ENCODE data around the gene DUSP8. TPM values are rescaled to one million over a fixed set of nuclear protein-coding genes. Genes with fewer than 3 reads are reported as not detected.

Gene DUSP8
- total and polyA plus RNA-seq, 2 donors = 0.85 to 6.8 TPM

- Histone ChIP-seq H3K36me3 (ENCODE audit: insufficient read depth) (no peaks in the 10 kb centered on the region), H3K27ac (ENCODE audit: low read depth) (no peak overlapping the region), H3K4me3 (ENCODE audit: low read depth, low read length) (no peak overlapping the region), H3K4me1 (ENCODE audit: insufficient read depth) (no peaks in the 10 kb centered on the region)
- DNase-seq (ENCODE audit: extremely low spot score) = no peak
- WGBS = 86% methylated on average over 5 of the region's 5 CpGs
Observed at GRCh38 chr11:1565904-1566247, 6.2 kb downstream of the DUSP8 start.

- no peak for DNase-seq (ENCODE audit: extremely low spot score)
- no peak overlapping the region for H3K4me3 ChIP-seq (ENCODE audit: low read depth, low read length)
- WGBS = 81% methylated on average over 28 of the region's 28 CpGs
- H3K4me1 ChIP-seq (ENCODE audit: insufficient read depth) = no peaks in the 10 kb centered on the region
- H3K36me3 ChIP-seq (ENCODE audit: insufficient read depth) = no peaks in the 10 kb centered on the region
- H3K27ac ChIP-seq (ENCODE audit: low read depth) = no peak overlapping the region
Observed at GRCh38 chr11:1565173-1565903, 6.7 kb downstream of the DUSP8 start.

- no peaks in the 10 kb centered on the region for H3K36me3 ChIP-seq (ENCODE audit: insufficient read depth)
- H3K4me3 ChIP-seq (ENCODE audit: low read depth, low read length) = no peak overlapping the region
- no peak for DNase-seq (ENCODE audit: extremely low spot score)
- no peak overlapping the region for H3K27ac ChIP-seq (ENCODE audit: low read depth)
- 37% methylated on average over 16 of the region's 16 CpGs for WGBS
- H3K4me1 ChIP-seq (ENCODE audit: insufficient read depth) = no peaks in the 10 kb centered on the region
Observed at GRCh38 chr11:1564535-1565172, 7.4 kb downstream of the DUSP8 start.

- no peaks in the 10 kb centered on the region for H3K36me3 ChIP-seq (ENCODE audit: insufficient read depth)
- DNase-seq (ENCODE audit: extremely low spot score) = no peak
- no peak overlapping the region for H3K4me3 ChIP-seq (ENCODE audit: low read depth, low read length)
- 78% methylated on average over 29 of the region's 29 CpGs for WGBS
- no peaks in the 10 kb centered on the region for H3K4me1 ChIP-seq (ENCODE audit: insufficient read depth)
- no peak overlapping the region for H3K27ac ChIP-seq (ENCODE audit: low read depth)
Observed at GRCh38 chr11:1563697-1564534, 8.2 kb downstream of the DUSP8 start.

- no peak overlapping the region for H3K27ac ChIP-seq (ENCODE audit: low read depth)
- H3K36me3 ChIP-seq (ENCODE audit: insufficient read depth) = no peaks in the 10 kb centered on the region
- no peaks in the 10 kb centered on the region for H3K4me1 ChIP-seq (ENCODE audit: insufficient read depth)
- H3K4me3 ChIP-seq (ENCODE audit: low read depth, low read length) = no peak overlapping the region
- DNase-seq (ENCODE audit: extremely low spot score) = no peak
- WGBS = 75% methylated on average over 12 of the region's 12 CpGs
Observed at GRCh38 chr11:1563149-1563638, 8.9 kb downstream of the DUSP8 start.

- H3K27ac ChIP-seq (ENCODE audit: low read depth) = no peak overlapping the region
- no peak overlapping the region for H3K4me3 ChIP-seq (ENCODE audit: low read depth, low read length)
- H3K4me1 ChIP-seq (ENCODE audit: insufficient read depth) = no peaks in the 10 kb centered on the region
- H3K36me3 ChIP-seq (ENCODE audit: insufficient read depth) = no peaks in the 10 kb centered on the region
- no peak for DNase-seq (ENCODE audit: extremely low spot score)
- whole genome bisulfite sequencing = 91% methylated on average over 14 of the region's 14 CpGs
Observed at GRCh38 chr11:1562469-1563148, 9.5 kb downstream of the DUSP8 start.

- Histone ChIP-seq H3K27ac (ENCODE audit: low read depth) (no peak overlapping the region), H3K36me3 (ENCODE audit: insufficient read depth) (peaks cover 2% of the 10 kb centered on the region)
- no peak for DNase-seq (ENCODE audit: extremely low spot score)
Observed at GRCh38 chr11:1561955-1562354, 10.1 kb downstream of the DUSP8 start.

GRCh38 chr11:1561266-1561665 is 10.8 kb downstream of the DUSP8 start:
- WGBS = 92% methylated on average over 17 of the region's 17 CpGs
- H3K4me3 ChIP-seq (ENCODE audit: low read depth, low read length) = no peak overlapping the region
- no peak for DNase-seq (ENCODE audit: extremely low spot score)
- H3K27ac ChIP-seq (ENCODE audit: low read depth) = no peak overlapping the region
- peaks cover 2% of the 10 kb centered on the region for H3K36me3 ChIP-seq (ENCODE audit: insufficient read depth)
- no peaks in the 10 kb centered on the region for H3K4me1 ChIP-seq (ENCODE audit: insufficient read depth)

More at GRCh38 chr11:1561955-1562354, 10.1 kb downstream of the DUSP8 start:
- no peak overlapping the region for H3K4me3 ChIP-seq (ENCODE audit: low read depth, low read length)
- no peaks in the 10 kb centered on the region for H3K4me1 ChIP-seq (ENCODE audit: insufficient read depth)
- 78% methylated on average over 5 of the region's 5 CpGs for WGBS

GRCh38 chr11:1560649-1561251 is 11.3 kb downstream of the DUSP8 start:
- Histone ChIP-seq H3K4me1 (ENCODE audit: insufficient read depth) (no peaks in the 10 kb centered on the region), H3K27ac (ENCODE audit: low read depth) (no peak overlapping the region), H3K36me3 (ENCODE audit: insufficient read depth) (peaks cover 2% of the 10 kb centered on the region), H3K4me3 (ENCODE audit: low read depth, low read length) (no peak overlapping the region)
- DNase-seq (ENCODE audit: extremely low spot score) = no peak
- 88% methylated on average over 8 of the region's 8 CpGs for WGBS

GRCh38 chr11:1560002-1560648 is 11.9 kb downstream of the DUSP8 start:
- no peaks in the 10 kb centered on the region for H3K4me1 ChIP-seq (ENCODE audit: insufficient read depth)
- no peak overlapping the region for H3K27ac ChIP-seq (ENCODE audit: low read depth)
- WGBS = 85% methylated on average over 15 of the region's 15 CpGs

GRCh38 chr11:1559111-1559951 is 12.7 kb downstream of the DUSP8 start:
- Histone ChIP-seq H3K36me3 (ENCODE audit: insufficient read depth) (peaks cover 2% of the 10 kb centered on the region), H3K4me3 (ENCODE audit: low read depth, low read length) (no peak overlapping the region), H3K27ac (ENCODE audit: low read depth) (no peak overlapping the region), H3K4me1 (ENCODE audit: insufficient read depth) (no peaks in the 10 kb centered on the region)
- DNase-seq (ENCODE audit: extremely low spot score) = no peak
- 44% methylated on average over 29 of the region's 29 CpGs for WGBS

More at GRCh38 chr11:1560002-1560648, 11.9 kb downstream of the DUSP8 start:
- no peak overlapping the region for H3K4me3 ChIP-seq (ENCODE audit: low read depth, low read length)
- DNase-seq (ENCODE audit: extremely low spot score) = no peak
- peaks cover 2% of the 10 kb centered on the region for H3K36me3 ChIP-seq (ENCODE audit: insufficient read depth)

- no peak for DNase-seq (ENCODE audit: extremely low spot score)
- no peak overlapping the region for H3K4me3 ChIP-seq (ENCODE audit: low read depth, low read length)
- H3K36me3 ChIP-seq (ENCODE audit: insufficient read depth) = peaks cover 2% of the 10 kb centered on the region
- no peak overlapping the region for H3K27ac ChIP-seq (ENCODE audit: low read depth)
- 70% methylated on average over 12 of the region's 12 CpGs for WGBS
- no peaks in the 10 kb centered on the region for H3K4me1 ChIP-seq (ENCODE audit: insufficient read depth)
Observed at GRCh38 chr11:1558775-1559110, 13.3 kb downstream of the DUSP8 start.
